ENCODE results near the gene DNAH2. TPM values are rescaled to one million over a fixed set of nuclear protein-coding genes. Genes with fewer than 3 reads are reported as not detected.

Gene DNAH2
- total RNA-seq, 1 experiment from 2014 or later, result 0.26 TPM

DNA sequence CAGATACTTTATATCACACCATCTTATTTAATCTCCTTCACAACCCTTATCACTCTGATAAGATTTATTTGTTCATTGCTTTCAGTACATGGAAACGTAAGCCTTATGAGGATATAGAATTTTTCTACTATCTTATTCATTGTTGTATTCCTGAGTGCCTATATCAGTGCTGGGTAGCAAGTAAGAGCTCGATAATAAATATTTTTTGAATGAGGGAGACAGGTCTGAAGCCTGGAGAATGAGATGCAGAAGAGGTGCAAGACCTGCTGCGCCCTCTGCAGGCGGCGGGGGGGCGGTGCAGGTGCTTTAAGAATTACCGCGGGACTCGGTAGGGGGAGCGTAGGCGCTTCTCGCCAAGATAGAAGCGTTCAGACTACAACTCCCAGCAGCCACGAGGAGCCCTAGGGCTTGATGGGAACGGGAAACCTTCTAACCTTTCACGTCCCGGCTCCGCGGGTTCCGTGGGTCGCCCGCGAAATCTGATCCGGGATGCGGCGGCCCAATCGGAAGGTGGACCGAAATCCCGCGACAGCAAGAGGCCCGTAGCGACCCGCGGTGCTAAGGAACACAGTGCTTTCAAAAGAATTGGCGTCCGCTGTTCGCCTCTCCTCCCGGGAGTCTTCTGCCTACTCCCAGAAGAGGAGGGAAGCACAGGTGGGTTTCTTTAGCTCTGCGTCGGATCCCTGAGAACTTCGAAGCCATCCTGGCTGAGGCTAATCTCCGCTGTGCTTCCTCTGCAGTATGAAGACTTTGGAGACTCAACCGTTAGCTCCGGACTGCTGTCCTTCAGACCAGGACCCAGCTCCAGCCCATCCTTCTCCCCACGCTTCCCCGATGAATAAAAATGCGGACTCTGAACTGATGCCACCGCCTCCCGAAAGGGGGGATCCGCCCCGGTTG is 29.4 kb upstream of the DNAH2 start, which contains the start of gene WRAP53:
TSS of gene WRAP53 (plus strand) at position 570 of the 900 bp plus-strand sequence. CDS start at position 742, 172 bp downstream.
- CTCF ChIA-PET, result interaction anchor here (0.6 to 2.2 kb wide), 10 partner anchors 29 to 251 kb away, joined by 3 to 12 read pairs (median 4); partner anchors contain the start of genes CD68, DNAH2, FXR2 and MPDU1
- H3K9me3 Mint-ChIP-seq (ENCODE audit: low read depth, unreplicated experiment), result no peaks in the 10 kb centered on the region
- peak; percentile 91 for DNase-seq
- H3K27ac Mint-ChIP-seq (ENCODE audit: unreplicated experiment), result peak within 1 kb of the TSS; percentile 99
- peaks cover 50% of the 10 kb centered on the region for H3K36me3 Mint-ChIP-seq (ENCODE audit: insufficient read depth, unreplicated experiment)
- BruUV-seq (replicated peaks), result no TSS peak
- TF ChIP-seq, protein P1, sequence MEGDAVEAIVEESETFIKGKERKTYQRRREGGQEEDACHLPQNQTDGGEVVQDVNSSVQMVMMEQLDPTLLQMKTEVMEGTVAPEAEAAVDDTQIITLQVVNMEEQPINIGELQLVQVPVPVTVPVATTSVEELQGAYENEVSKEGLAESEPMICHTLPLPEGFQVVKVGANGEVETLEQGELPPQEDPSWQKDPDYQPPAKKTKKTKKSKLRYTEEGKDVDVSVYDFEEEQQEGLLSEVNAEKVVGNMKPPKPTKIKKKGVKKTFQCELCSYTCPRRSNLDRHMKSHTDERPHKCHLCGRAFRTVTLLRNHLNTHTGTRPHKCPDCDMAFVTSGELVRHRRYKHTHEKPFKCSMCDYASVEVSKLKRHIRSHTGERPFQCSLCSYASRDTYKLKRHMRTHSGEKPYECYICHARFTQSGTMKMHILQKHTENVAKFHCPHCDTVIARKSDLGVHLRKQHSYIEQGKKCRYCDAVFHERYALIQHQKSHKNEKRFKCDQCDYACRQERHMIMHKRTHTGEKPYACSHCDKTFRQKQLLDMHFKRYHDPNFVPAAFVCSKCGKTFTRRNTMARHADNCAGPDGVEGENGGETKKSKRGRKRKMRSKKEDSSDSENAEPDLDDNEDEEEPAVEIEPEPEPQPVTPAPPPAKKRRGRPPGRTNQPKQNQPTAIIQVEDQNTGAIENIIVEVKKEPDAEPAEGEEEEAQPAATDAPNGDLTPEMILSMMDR (IDR thresholded peaks at IDR 0.05; ENCODE audit: unreplicated experiment), result peak; percentile 89
- H3K4me1 Mint-ChIP-seq (ENCODE audit: low read depth, unreplicated experiment), result no peaks in the 10 kb centered on the region
- intact Hi-C loops (cut with micrococcal nuclease; ENCODE audit: unreplicated experiment), result loop anchor here (2.0 to 10.0 kb wide), 4 partner anchors 56 to 333 kb away; partner anchors contain the start of genes CD68, KCTD11, SHBG and TMEM95
- peak within 1 kb of the TSS; percentile 86 for H3K4me3 Mint-ChIP-seq (ENCODE audit: low read depth, unreplicated experiment)
- no peaks in the 10 kb centered on the region for H3K27me3 Mint-ChIP-seq (ENCODE audit: unreplicated experiment)

DNA sequence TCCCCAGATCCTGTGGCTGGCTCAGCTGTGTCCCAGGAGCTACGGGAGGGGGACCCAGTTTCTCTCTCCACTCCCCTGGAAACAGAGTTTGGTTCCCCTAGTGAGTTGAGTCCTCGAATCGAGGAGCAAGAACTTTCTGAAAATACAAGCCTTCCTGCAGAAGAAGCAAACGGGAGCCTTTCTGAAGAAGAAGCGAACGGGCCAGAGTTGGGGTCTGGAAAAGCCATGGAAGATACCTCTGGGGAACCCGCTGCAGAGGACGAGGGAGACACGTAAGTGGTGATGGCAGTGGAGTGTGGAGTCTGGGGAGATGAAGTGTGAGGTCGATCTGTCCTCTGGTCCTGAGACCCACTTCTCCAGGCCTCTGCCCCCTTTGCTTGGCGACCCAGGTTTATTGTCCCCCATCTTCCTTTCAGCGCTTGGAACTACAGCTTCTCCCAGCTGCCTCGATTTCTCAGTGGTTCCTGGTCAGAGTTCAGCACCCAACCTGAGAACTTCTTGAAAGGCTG is 28.7 kb upstream of the DNAH2 start:
- no peaks in the 10 kb centered on the region for H3K27me3 Mint-ChIP-seq (ENCODE audit: unreplicated experiment)
- no peaks in the 10 kb centered on the region for H3K4me1 Mint-ChIP-seq (ENCODE audit: low read depth, unreplicated experiment)
- TF ChIP-seq, protein P1 (IDR thresholded peaks at IDR 0.05; ENCODE audit: unreplicated experiment), result no peak
- DNase-seq, result no peak
- H3K36me3 Mint-ChIP-seq (ENCODE audit: insufficient read depth, unreplicated experiment), result peaks cover 45% of the 10 kb centered on the region
- intact Hi-C loops (cut with micrococcal nuclease; ENCODE audit: unreplicated experiment), result loop anchor here (2.0 to 10.0 kb wide), 4 partner anchors 57 to 334 kb away; partner anchors contain the start of genes CD68, KCTD11, SHBG and TMEM95
- CTCF ChIA-PET, result interaction anchor here (0.6 to 1.3 kb wide), 3 partner anchors 74 to 130 kb away, joined by 4 to 5 read pairs (median 5); partner anchors contain the start of genes FXR2 and TNFSF13
- no peak overlapping the region for H3K27ac Mint-ChIP-seq (ENCODE audit: unreplicated experiment)
- BruUV-seq (replicated peaks), result TSS peak; percentile 20
- H3K4me3 Mint-ChIP-seq (ENCODE audit: low read depth, unreplicated experiment), result peak overlapping the region; percentile 86
- H3K9me3 Mint-ChIP-seq (ENCODE audit: low read depth, unreplicated experiment), result no peaks in the 10 kb centered on the region

DNA sequence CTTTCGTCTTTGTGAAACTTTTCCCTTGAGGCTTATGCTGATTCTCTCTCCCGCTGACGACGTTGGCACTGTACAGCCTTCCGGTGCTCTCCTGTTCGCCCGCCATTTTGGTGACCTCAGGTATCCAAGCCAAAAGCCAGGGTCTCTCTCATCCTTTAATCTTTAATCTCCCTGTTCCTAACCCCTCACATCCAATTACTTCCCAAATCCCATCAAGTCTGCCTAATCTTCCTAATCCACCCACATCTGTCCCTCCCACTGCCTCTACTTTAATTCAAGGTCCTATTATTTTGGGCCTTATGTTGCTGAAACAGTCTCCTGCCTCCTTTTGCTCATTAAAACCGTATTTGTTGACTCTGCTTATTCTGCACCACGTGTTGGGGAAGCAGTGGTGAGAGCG is 22.0 kb upstream of the DNAH2 start:
- CTCF ChIA-PET, result no interaction called here
- Mint-ChIP-seq H3K9me3 (ENCODE audit: low read depth, unreplicated experiment) (peaks cover 3% of the 10 kb centered on the region), H3K27me3 (ENCODE audit: unreplicated experiment) (no peaks in the 10 kb centered on the region), H3K4me1 (ENCODE audit: low read depth, unreplicated experiment) (no peaks in the 10 kb centered on the region), H3K4me3 (ENCODE audit: low read depth, unreplicated experiment) (no peak overlapping the region), H3K36me3 (ENCODE audit: insufficient read depth, unreplicated experiment) (peaks cover 8% of the 10 kb centered on the region), H3K27ac (ENCODE audit: unreplicated experiment) (no peak overlapping the region)
- no TSS peak for BruUV-seq (replicated peaks)
- DNase-seq, result no peak
- TF ChIP-seq, protein P1 (IDR thresholded peaks at IDR 0.05; ENCODE audit: unreplicated experiment), result no peak
- intact Hi-C loops (cut with micrococcal nuclease; ENCODE audit: unreplicated experiment), result no loop called here

DNA sequence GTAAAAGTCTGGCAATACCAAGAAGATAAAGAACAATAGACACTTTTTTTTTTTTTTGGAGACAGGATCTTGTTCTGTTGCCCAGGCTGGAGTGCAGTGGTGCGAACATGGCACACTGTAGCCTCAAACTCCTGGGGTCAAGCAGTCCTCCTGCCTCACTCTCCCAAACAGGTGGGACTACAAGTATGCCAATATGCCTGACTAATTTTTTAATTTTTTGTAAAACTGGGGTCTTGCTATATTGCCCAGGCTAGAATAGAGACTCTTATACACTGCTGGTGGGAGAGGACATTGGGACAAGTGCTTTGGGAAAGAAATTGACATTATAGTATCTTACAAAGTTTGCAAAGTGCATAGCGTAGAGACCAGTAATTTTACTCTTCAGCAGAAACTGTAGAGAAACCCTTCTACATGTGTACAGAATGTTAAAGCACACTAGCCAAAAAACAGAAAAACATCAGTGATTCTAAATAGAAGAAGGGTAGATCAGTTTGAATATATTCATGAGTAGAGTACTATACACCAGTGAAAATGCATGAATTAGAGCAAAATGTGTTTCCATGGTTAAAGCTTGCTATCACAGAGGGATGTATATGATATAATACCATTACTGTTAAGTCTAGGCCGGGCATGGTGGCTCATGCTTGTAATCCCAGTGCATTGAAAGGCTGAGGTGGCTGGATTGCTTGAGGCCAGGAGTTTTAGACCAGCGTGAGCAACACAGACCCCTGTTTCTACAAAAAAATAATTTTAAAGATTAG is 19.5 kb upstream of the DNAH2 start:
- CTCF ChIA-PET, result interaction anchor here (1.2 kb wide), 1 partner anchor 11 kb away, joined by 4 read pairs; the partner anchor contains the start of gene TP53
- intact Hi-C loops (cut with micrococcal nuclease; ENCODE audit: unreplicated experiment), result no loop called here
- DNase-seq, result no peak
- Mint-ChIP-seq H3K4me1 (ENCODE audit: low read depth, unreplicated experiment) (no peaks in the 10 kb centered on the region), H3K27ac (ENCODE audit: unreplicated experiment) (no peak overlapping the region), H3K27me3 (ENCODE audit: unreplicated experiment) (no peaks in the 10 kb centered on the region), H3K9me3 (ENCODE audit: low read depth, unreplicated experiment) (peaks cover 3% of the 10 kb centered on the region), H3K4me3 (ENCODE audit: low read depth, unreplicated experiment) (no peak overlapping the region), H3K36me3 (ENCODE audit: insufficient read depth, unreplicated experiment) (peaks cover 12% of the 10 kb centered on the region)
- no TSS peak for BruUV-seq (replicated peaks)
- TF ChIP-seq, protein P1 (IDR thresholded peaks at IDR 0.05; ENCODE audit: unreplicated experiment), result no peak
